Cardiac septum (tissue), 1 donor: Measurements from ENCODE around the gene DAZ2. TPM values are rescaled to one million over a fixed set of nuclear protein-coding genes. Genes with fewer than 3 reads are reported as not detected.
"Not testable (repeated sequence)": the region's sequence is repeated elsewhere in the genome, so short reads cannot be mapped to it uniquely, and the experiment has no call there.

Experiments used
- DNase-seq: peaks from one replicate; pipeline ENCODE4 v3.0.0-alpha.2; 2020; ENCODE audit warnings: low spot score
- intact Hi-C: fragments of 100-400 bp; cut with DNase I; formaldehyde crosslinking; loops from one replicate; pipeline ENCODE4 v1.14.0; 2022
- long read RNA-seq: library from polyadenylated mRNA; unstranded; transcript quantifications from one replicate; pipeline ENCODE4 v2.0.0, GENCODE V29; 2021
- total RNA-seq: library from RNA; stranded (reverse); fragmentation: NEBNext Ultra II Directional; extraction: Animal tissue kit (Norgen Biotek cat#: 25700); gene quantifications from one replicate; pipeline ENCODE4 v1.2.1, GENCODE V29; 2021
- donor health status: DM: no; HTN: no; CAD: no.

Gene DAZ2
- total RNA-seq, result not detected
- long read RNA-seq, result 0 reads

GRCh38 chrY:23219233-23219632 lies at the start of gene DAZ2:
Gene DAZ2, plus strand, starts transcription at chrY:23219533. Its CDS starts 208 bp downstream, at chrY:23219741.
- DNase-seq, intact Hi-C loops: not testable (repeated sequence)

- DNase-seq, intact Hi-C loops: not testable (repeated sequence)
These were observed 20.4 kb upstream of the DAZ2 start, which contains the start of gene DAZ1 for GRCh38 chrY:23198908-23199307. Gene DAZ1, minus strand, starts transcription at chrY:23199008. Its CDS starts 208 bp downstream, at chrY:23198800.

GRCh38 chrY:23207455-23207854 lies 11.9 kb upstream of the DAZ2 start:
- DNase-seq, intact Hi-C loops: not testable (repeated sequence)

- intact Hi-C loops, DNase-seq: not testable (repeated sequence)
These were observed 9.4 kb upstream of the DAZ2 start for GRCh38 chrY:23209802-23210495.

- DNase-seq, intact Hi-C loops: not testable (repeated sequence)
These were observed 8.7 kb upstream of the DAZ2 start for GRCh38 chrY:23210681-23211080.

Other genes with a start within 250 kb of the DAZ2 start
- gene BPY2, start 235.3 kb upstream of the DAZ2 start, total RNA-seq, result not detected
- gene DAZ1, start 20.5 kb upstream of the DAZ2 start, total RNA-seq, result not detected